ENCODE data around the gene GATA5. TPM values are rescaled to one million over a fixed set of nuclear protein-coding genes. Genes with fewer than 3 reads are reported as not detected.

GATA5 gene
- polyA plus RNA-seq, 1 donor from 2014 or later, result not detected

- H3F3A ChIP-seq (ENCODE audit: insufficient read depth, low read length, poor library complexity, severe bottlenecking), result no peaks in the 10 kb centered on the region
- no peaks in the 10 kb centered on the region for H3K9me2 ChIP-seq (ENCODE audit: insufficient read depth, low read length)
- no peaks in the 10 kb centered on the region for H3K27me3 ChIP-seq (ENCODE audit: insufficient read depth, low read depth, low read length)
- TF ChIP-seq MXI1 (conservative IDR thresholded peaks at IDR 0.05; ENCODE audit: poor library complexity, severe bottlenecking) (no peak), TAF1 (IDR thresholded peaks at IDR 0.05; ENCODE audit: low read depth) (no peak)
- H3K36me3 ChIP-seq (ENCODE audit: insufficient read depth, low read length), result no peaks in the 10 kb centered on the region
- no peak overlapping the region for H3K4me2 ChIP-seq (ENCODE audit: low read length)
- H3K9ac ChIP-seq (ENCODE audit: low read length), result no peak overlapping the region
- H3K79me2 ChIP-seq (replicated peaks; ENCODE audit: insufficient read depth, low read length), result no peaks in the 10 kb centered on the region
- H3K27ac ChIP-seq (ENCODE audit: low read length), result no peak overlapping the region
- H2AFZ ChIP-seq (ENCODE audit: low read depth, low read length), result no peak overlapping the region
- H3K9me3 ChIP-seq (ENCODE audit: low read length), result no peaks in the 10 kb centered on the region
- no peaks in the 10 kb centered on the region for H4K20me1 ChIP-seq (ENCODE audit: insufficient read depth)
- H3K4me3 ChIP-seq (ENCODE audit: low read length), result no peak overlapping the region
These were observed 28.6 kb downstream of the GATA5 start for GRCh38 chr20:62446888-62447869.

- H3K27me3 ChIP-seq (ENCODE audit: insufficient read depth, low read depth, low read length), result no peaks in the 10 kb centered on the region
- H3K27ac ChIP-seq (ENCODE audit: low read length), result no peak overlapping the region
- H4K20me1 ChIP-seq (ENCODE audit: insufficient read depth), result no peaks in the 10 kb centered on the region
- no peak overlapping the region for H3K4me3 ChIP-seq (ENCODE audit: low read length)
- no peaks in the 10 kb centered on the region for H3K36me3 ChIP-seq (ENCODE audit: insufficient read depth, low read length)
- H3K4me2 ChIP-seq (ENCODE audit: low read length), result no peak overlapping the region
- H3K79me2 ChIP-seq (replicated peaks; ENCODE audit: insufficient read depth, low read length), result no peaks in the 10 kb centered on the region
- H3K9me3 ChIP-seq (ENCODE audit: low read length), result no peaks in the 10 kb centered on the region
- no peaks in the 10 kb centered on the region for H3F3A ChIP-seq (ENCODE audit: insufficient read depth, low read length, poor library complexity, severe bottlenecking)
- H3K9me2 ChIP-seq (ENCODE audit: insufficient read depth, low read length), result no peaks in the 10 kb centered on the region
- H3K9ac ChIP-seq (ENCODE audit: low read length), result no peak overlapping the region
- no peak for TF ChIP-seq REST (IDR thresholded peaks at IDR 0.05; ENCODE audit: borderline replicate concordance)
- TF ChIP-seq MXI1 (conservative IDR thresholded peaks at IDR 0.05; ENCODE audit: poor library complexity, severe bottlenecking), result no peak
- TF ChIP-seq CTCF (IDR thresholded peaks at IDR 0.05; ENCODE audit: poor library complexity, severe bottlenecking), result no peak
- TF ChIP-seq POLR2AphosphoS5 (IDR thresholded peaks at IDR 0.05), result no peak
- no peak for TF ChIP-seq TAF1 (IDR thresholded peaks at IDR 0.05; ENCODE audit: low read depth)
- no peak for TF ChIP-seq SMC3 (conservative IDR thresholded peaks at IDR 0.05; ENCODE audit: poor library complexity)
- no peak for TF ChIP-seq EP300 (conservative IDR thresholded peaks at IDR 0.05; ENCODE audit: poor library complexity, severe bottlenecking)
- no peak for TF ChIP-seq EZH2 (IDR thresholded peaks at IDR 0.05; ENCODE audit: borderline replicate concordance, insufficient read depth, low read length, poor library complexity, severe bottlenecking)
- no peak overlapping the region for H2AFZ ChIP-seq (ENCODE audit: low read depth, low read length)
These were observed 29.3 kb downstream of the GATA5 start for GRCh38 chr20:62446481-62446880.
